Endothelial cell of umbilical vein (primary cell): Measurements from ENCODE around the gene PM20D2. TPM values are rescaled to one million over a fixed set of nuclear protein-coding genes. Genes with fewer than 3 reads are reported as not detected.

ENCODE experiments used
- BruUV-seq: library from RNA; stranded (reverse); fragments of 400-500 nt; replicated peaks from 2 replicates; lab custom pipeline; 2021; lab: Mats Ljungman, UMichigan
- CTCF ChIA-PET: fragments of 300-600, 350-600 bp; sonication (Branson Sonifier 250); formaldehyde crosslinking; loops from one replicate; lab custom pipeline; 2021; ENCODE audit warnings: antibody characterized with exemption, inconsistent platforms; lab: Charles Lee
- POLR2A ChIA-PET: fragments of 300-600, 350-600 bp; sonication (Branson Sonifier 250); formaldehyde crosslinking; loops from one replicate; lab custom pipeline; 2021; ENCODE audit warnings: antibody characterized with exemption, inconsistent platforms; lab: Charles Lee
- DNase-seq: peaks from one replicate; pipeline ENCODE4 v3.0.0-alpha.2; 2011; ENCODE audit warnings: low read depth, low spot score
- FAIRE-seq: peaks from 2 replicates; lab custom pipeline; 2011; peaks lifted over from hg19 to GRCh38; lab: Jason Lieb, UNC
- H2AFZ ChIP-seq: 2 replicates; pipeline ENCODE4 v1.6.0; 2012; ENCODE audit warnings: low read depth, low read length, control low read depth, inconsistent platforms
- H3K27ac ChIP-seq: 2 replicates; pipeline ENCODE4 v1.5.1; 2011; ENCODE audit warnings: low read depth, mild to moderate bottlenecking, control low read depth, low read length, moderate library complexity; ENCODE audit not compliant: insufficient read depth
- H3K27me3 ChIP-seq, 2 experiments: 2 replicates each; pipeline versions ENCODE4 v1.6.0 to v1.6.1; 2011; ENCODE audit warnings: low read length in 2 of 2, mixed read lengths in 1 of 2; ENCODE audit not compliant: control insufficient read depth in 2 of 2, insufficient read depth in 2 of 2
- H3K36me3 ChIP-seq, 2 experiments: 2 replicates in 1 of 2; 3 replicates in 1 of 2; pipeline ENCODE4 v1.5.1; 2011; ENCODE audit warnings: low read length in 2 of 2, mild to moderate bottlenecking in 1 of 2, moderate library complexity in 1 of 2; ENCODE audit not compliant: control insufficient read depth in 2 of 2, insufficient read depth in 2 of 2; ENCODE audit errors: extremely low read depth in 1 of 2
- H3K4me1 ChIP-seq: 3 replicates; pipeline ENCODE4 v1.5.1; 2011; ENCODE audit warnings: mild to moderate bottlenecking, low read length; ENCODE audit not compliant: control insufficient read depth, insufficient read depth; ENCODE audit errors: extremely low read depth
- H3K4me2 ChIP-seq: 2 replicates; pipeline ENCODE4 v1.6.1; 2011; ENCODE audit warnings: low read length, control low read depth, mixed read lengths; ENCODE audit not compliant: insufficient read depth
- H3K4me3 ChIP-seq, 3 experiments: fragments of 200-600 bp in 1 of 3; sonication (generic), shearing (Covaris generic) in 1 of 3; replicated peaks in 1 of 3; 2 replicates each; pipeline ENCODE4 v1.5.1; 2011 to 2016; ENCODE audit warnings: control low read depth in 3 of 3, low read length in 3 of 3, mild to moderate bottlenecking in 2 of 3, inconsistent platforms in 1 of 3, low read depth in 1 of 3, moderate library complexity in 1 of 3; ENCODE audit not compliant: insufficient read depth in 1 of 3
- H3K79me2 ChIP-seq: 2 replicates; pipeline ENCODE4 v1.6.0; 2012; ENCODE audit warnings: low read length, inconsistent platforms; ENCODE audit not compliant: control insufficient read depth, insufficient read depth
- H3K9ac ChIP-seq: replicated peaks from 2 replicates; pipeline ENCODE3; 2011; ENCODE audit warnings: low read length, control low read depth; ENCODE audit not compliant: insufficient read depth; ENCODE audit errors: extremely low read depth
- H3K9me1 ChIP-seq: replicated peaks from 3 replicates; pipeline ENCODE4 v1.6.0; 2011; ENCODE audit warnings: mild to moderate bottlenecking, low read length; ENCODE audit not compliant: control insufficient read depth, insufficient read depth; ENCODE audit errors: extremely low read depth
- H3K9me3 ChIP-seq: replicated peaks from 2 replicates; pipeline ENCODE4 v1.5.1; 2012; ENCODE audit warnings: low read length, inconsistent platforms; ENCODE audit not compliant: control insufficient read depth, insufficient read depth
- H4K20me1 ChIP-seq: replicated peaks from 2 replicates; pipeline ENCODE3; 2011; ENCODE audit warnings: mild to moderate bottlenecking, low read length; ENCODE audit not compliant: control insufficient read depth, insufficient read depth; ENCODE audit errors: extremely low read depth
- EZH2 ChIP-seq: IDR thresholded peaks from 2 replicates; pipeline ENCODE4 v1.6.1; 2012; ENCODE audit warnings: borderline replicate concordance, low read depth, mild to moderate bottlenecking, moderate library complexity, low read length, inconsistent platforms; ENCODE audit not compliant: severe bottlenecking
- FOS ChIP-seq: IDR thresholded peaks from 2 replicates; pipeline ENCODE4 v1.6.1; 2011; ENCODE audit warnings: mild to moderate bottlenecking, low read length, moderate library complexity, borderline replicate concordance; ENCODE audit not compliant: insufficient read depth
- GATA2 ChIP-seq: IDR thresholded peaks from 2 replicates; pipeline ENCODE4 v1.7.0; 2011; ENCODE audit warnings: low read depth, mild to moderate bottlenecking, moderate library complexity, mixed read lengths, low read length; ENCODE audit not compliant: insufficient read length, insufficient read depth
- JUN ChIP-seq: IDR thresholded peaks from 2 replicates; pipeline ENCODE4 v1.6.1; 2011; ENCODE audit warnings: borderline replicate concordance, low read depth; ENCODE audit not compliant: insufficient read length, insufficient read depth
- MYC ChIP-seq: IDR thresholded peaks from one replicate; pipeline ENCODE4 v1.6.1; 2011; ENCODE audit warnings: mild to moderate bottlenecking, low read depth, low read length
- POLR2A ChIP-seq: IDR thresholded peaks from 2 replicates; pipeline ENCODE4 v1.6.1; 2012; ENCODE audit warnings: low read depth, mild to moderate bottlenecking, control low read depth, low read length
- POLR2AphosphoS5 ChIP-seq: IDR thresholded peaks from 2 replicates; pipeline ENCODE4 v1.6.1; 2012; ENCODE audit warnings: low read depth, mild to moderate bottlenecking, control low read depth, low read length, moderate library complexity; ENCODE audit not compliant: insufficient read depth
- dilution Hi-C: fragments of 300-500 bp; cut with MboI; formaldehyde crosslinking; loops from one replicate; pipeline ENCODE4 v1.15.0; 2019; ENCODE audit warnings: low sequenced_read_pairs; ENCODE audit not compliant: extremely low pct_ligation_motif_present
- intact Hi-C: fragments of 100-400 bp; cut with micrococcal nuclease; formaldehyde crosslinking; loops from one replicate; pipeline ENCODE4 v1.10.0; 2022
- polyA plus RNA-seq, 4 experiments: library from polyadenylated mRNA; depleted of rRNA in 3 of 4; stranded (reverse) in 3 of 4; unstranded in 1 of 4; fragments of >200 nt; gene quantifications; 2 replicates each; pipeline versions ENCODE4 v1.2.1 to v1.2.3, GENCODE V29; 2011 to 2012; ENCODE audit warnings: missing spikeins in 1 of 4
- total RNA-seq: library from RNA; stranded (reverse); gene quantifications from 2 replicates; pipeline ENCODE4 v1.2.3, GENCODE V29; 2021
- TF ChIP-seq, protein P1 (sequence below): IDR thresholded peaks from 2 replicates; pipeline ENCODE4 v1.6.1; 2011; ENCODE audit not compliant: insufficient read depth, insufficient read length
- TF ChIP-seq, protein P2 (sequence below), 2 donors: IDR thresholded peaks; 1 replicate in 1 of 2; 2 replicates in 1 of 2; pipeline ENCODE4 v1.5.1; 2011; ENCODE audit warnings: low read length in 2 of 2, mild to moderate bottlenecking in 2 of 2, moderate library complexity in 2 of 2, control low read depth in 1 of 2, inconsistent platforms in 1 of 2, low read depth in 1 of 2; ENCODE audit not compliant: insufficient read depth in 1 of 2; ENCODE audit errors: extremely low read depth in 1 of 2

Gene PM20D2
- total and polyA plus RNA-seq, 2 donors (not counting 3 experiments of a cell fraction or from before 2014, with no cell fraction given) = 3.0 to 10.9 TPM

DNA sequence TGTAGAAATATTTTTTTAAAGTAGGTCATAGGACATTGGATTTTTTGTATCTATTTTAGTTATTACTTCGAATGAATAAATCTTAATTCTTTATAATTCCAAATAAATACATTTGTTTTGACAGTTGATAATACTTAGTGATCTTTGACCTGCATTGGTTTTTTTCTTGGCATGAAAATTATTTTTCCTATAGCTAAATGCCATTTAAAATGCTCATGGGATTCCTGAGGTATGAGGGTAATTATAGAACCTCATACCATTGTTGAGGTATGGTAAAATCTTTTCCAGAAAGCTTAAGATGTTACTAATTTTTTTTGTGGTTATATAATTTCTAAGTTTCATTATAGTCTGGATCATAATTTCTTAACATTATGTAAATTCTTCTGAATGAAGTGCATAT is 8.3 kb downstream of the PM20D2 start:
- Histone ChIP-seq H3K9me3 (no peaks in the 10 kb centered on the region), H3K4me2 (no peak overlapping the region), H4K20me1 (no peaks in the 10 kb centered on the region), H3K4me3 (no peak overlapping the region), H3K36me3 (peaks cover 0 to 3% of the 10 kb centered on the region in 2 experiments), H3K27ac (no peak overlapping the region), H3K27me3 (no peaks in the 10 kb centered on the region), H3K4me1 (no peaks in the 10 kb centered on the region), H3K9me1 (no peaks in the 10 kb centered on the region), H2AFZ (no peak overlapping the region), H3K79me2 (peaks cover 2% of the 10 kb centered on the region), H3K9ac (no peak overlapping the region)
- peak; percentile 34 for DNase-seq
- CTCF ChIA-PET = interaction anchor here (0.6 to 1.2 kb wide), 4 partner anchors 8 to 129 kb away, joined by 3 read pairs; no protein-coding TSS in a partner anchor
- POLR2A ChIA-PET = no interaction called here
- intact Hi-C loops = no loop called here
- dilution Hi-C loops = no loop called here
- no peak for FAIRE-seq
- no peak for TF ChIP-seq JUN
- TF ChIP-seq, protein P1, sequence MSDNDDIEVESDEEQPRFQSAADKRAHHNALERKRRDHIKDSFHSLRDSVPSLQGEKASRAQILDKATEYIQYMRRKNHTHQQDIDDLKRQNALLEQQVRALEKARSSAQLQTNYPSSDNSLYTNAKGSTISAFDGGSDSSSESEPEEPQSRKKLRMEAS = no peak
- TF ChIP-seq POLR2A = no peak
- TF ChIP-seq, protein P2, sequence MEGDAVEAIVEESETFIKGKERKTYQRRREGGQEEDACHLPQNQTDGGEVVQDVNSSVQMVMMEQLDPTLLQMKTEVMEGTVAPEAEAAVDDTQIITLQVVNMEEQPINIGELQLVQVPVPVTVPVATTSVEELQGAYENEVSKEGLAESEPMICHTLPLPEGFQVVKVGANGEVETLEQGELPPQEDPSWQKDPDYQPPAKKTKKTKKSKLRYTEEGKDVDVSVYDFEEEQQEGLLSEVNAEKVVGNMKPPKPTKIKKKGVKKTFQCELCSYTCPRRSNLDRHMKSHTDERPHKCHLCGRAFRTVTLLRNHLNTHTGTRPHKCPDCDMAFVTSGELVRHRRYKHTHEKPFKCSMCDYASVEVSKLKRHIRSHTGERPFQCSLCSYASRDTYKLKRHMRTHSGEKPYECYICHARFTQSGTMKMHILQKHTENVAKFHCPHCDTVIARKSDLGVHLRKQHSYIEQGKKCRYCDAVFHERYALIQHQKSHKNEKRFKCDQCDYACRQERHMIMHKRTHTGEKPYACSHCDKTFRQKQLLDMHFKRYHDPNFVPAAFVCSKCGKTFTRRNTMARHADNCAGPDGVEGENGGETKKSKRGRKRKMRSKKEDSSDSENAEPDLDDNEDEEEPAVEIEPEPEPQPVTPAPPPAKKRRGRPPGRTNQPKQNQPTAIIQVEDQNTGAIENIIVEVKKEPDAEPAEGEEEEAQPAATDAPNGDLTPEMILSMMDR (IDR thresholded peaks at IDR 0.05; ENCODE audit: extremely low read depth in 1 of 2, insufficient read depth in 1 of 2, low read depth in 1 of 2, low read length in 2 of 2) = no peak
- no peak for TF ChIP-seq MYC
- no peak for TF ChIP-seq POLR2AphosphoS5
- no peak for TF ChIP-seq FOS
- no peak for TF ChIP-seq GATA2
- no peak for TF ChIP-seq EZH2
- BruUV-seq = no TSS peak
